ENCODE data around the gene KRT85.
"Not testable (repeated sequence)": the region's sequence is repeated elsewhere in the genome, so short reads cannot be mapped to it uniquely, and the experiment has no call there.

The KRT85 gene

GRCh38 chr12:52366738-52367485 lies at the start of gene KRT85:
KRT85 (minus strand) TSS chr12:52367481; CDS start chr12:52367405, 76 bp downstream.
- DNase-seq: no peak

DNA sequence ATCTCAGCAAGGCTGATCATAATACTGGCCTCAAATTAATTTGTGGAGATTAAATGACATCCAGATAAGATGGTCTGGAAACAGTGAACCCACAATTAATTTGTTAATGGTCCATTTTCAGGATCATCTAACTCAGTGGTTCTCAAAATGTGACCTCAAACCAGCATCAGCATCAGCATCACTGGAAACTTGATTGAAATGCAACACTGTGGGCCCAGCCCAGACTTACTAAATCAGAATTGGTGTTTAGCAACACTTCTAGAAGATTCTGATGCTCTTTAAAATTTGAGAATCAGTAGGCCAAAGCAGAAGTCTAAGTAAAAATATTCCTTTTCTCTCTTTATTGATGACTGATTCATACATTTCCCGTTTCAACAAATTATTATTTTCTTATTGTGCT lies 49.5 kb upstream of the KRT85 start:
- no peak for DNase-seq

DNA sequence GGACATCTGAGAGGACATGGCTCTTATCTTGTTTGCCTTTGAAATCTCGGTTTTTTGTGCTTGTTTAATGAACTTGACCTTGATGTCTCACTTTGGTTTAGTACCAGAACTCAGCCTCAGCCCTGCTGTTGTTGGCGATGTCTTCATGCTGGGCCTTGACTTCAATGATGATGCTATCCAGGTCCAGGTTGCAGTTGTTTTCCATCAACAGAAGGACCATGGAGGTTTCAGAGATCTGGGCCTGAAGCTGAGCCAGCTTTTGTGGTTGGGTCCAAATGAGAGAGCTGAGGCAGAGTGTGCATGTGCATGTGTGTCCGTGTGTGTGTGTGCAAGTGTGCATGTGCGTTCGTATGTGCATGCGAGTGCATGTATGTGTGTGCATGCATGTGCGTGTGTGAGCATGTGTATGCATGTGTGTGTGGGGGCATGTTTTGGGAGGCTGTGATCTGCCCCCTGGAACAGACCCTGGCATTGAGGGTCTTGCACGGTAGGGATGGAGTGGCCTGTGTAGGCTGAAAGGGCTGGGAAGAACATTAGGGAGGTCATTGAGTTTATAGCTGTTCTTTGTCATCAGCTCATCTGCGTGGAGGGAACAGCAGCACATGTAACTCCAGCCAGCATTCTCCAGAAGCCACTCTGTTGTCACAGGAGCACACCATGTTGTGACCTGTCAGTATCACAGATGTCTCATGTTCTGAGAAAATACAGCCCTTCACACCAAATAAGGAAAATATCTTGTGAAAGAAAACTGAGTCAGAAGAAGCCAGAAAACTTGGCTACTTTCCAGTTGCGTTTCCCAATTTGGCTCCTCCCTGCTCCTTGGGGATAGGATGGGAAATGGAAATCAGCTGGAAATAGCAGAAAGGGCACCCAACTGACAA lies 48.8 kb upstream of the KRT85 start:
- no peak for DNase-seq

GRCh38 chr12:52414936-52415335 lies 47.7 kb upstream of the KRT85 start:
- no peak for DNase-seq

DNA sequence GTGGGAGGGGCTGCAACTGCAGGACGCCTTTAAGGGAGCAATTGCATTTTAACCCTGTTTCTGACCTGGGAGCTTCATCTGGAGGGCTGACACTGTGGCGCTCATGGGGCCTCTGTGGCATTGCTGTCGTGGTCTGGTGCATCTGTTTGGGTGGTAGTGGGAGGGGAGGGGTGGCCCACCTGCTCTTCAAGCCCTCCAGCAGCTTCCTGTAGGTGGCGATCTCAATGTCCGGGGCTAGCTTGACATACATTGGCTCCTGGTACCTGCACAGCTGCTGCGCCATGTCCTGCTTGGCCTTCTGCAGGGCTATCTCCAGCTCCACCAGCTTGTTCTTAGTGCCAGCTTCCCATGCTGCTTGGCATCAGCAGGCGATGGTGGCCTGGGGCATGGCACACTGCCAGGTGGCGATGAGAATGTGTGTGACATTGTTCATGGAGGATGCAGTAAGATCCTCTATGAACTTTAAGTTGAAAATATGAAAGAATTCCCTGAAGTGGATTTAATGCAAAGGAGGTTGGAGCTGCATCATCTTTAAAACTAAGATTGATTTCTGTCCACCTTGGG lies 46.6 kb upstream of the KRT85 start:
- no peak for DNase-seq

DNA sequence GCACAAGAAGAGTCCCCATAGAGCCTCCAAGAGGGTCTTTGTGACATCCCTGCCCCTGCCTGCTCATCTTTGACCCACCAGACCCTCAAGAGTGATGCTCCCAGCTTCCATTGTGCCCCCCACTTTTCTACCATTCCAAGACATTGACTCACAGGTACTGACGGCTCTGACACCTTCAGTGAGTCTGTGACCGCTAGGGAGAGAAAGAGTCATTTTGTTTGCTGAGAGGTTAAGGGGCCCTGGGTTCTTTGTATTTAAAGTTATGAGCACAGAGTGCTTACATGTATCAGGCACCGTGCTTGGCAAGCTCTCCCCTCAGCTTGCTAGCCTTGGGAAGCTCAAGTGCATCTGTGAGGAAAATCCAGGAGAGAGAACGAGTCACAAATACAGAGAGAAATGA lies 45.9 kb upstream of the KRT85 start:
- no peak for DNase-seq

DNA sequence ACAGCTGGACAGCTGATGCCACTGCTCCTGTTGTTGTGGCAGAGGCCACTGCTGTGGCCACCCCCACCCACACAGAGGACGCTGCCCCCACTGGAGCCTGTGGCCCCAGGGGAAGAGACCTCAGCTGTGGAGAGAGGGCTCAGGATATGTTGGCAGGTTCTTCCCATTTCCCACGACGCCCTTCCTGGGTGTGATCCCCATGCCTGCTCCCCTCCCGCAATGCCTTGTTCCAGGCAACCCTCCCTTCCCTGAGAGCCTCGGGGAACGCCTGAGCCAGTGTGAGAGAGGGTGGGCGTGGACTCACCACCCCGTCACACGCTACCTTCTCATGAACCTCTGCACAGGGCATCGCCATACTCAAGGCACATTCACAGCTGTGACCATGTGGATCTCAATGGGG lies 44.5 kb upstream of the KRT85 start:
- no peak for DNase-seq

DNA sequence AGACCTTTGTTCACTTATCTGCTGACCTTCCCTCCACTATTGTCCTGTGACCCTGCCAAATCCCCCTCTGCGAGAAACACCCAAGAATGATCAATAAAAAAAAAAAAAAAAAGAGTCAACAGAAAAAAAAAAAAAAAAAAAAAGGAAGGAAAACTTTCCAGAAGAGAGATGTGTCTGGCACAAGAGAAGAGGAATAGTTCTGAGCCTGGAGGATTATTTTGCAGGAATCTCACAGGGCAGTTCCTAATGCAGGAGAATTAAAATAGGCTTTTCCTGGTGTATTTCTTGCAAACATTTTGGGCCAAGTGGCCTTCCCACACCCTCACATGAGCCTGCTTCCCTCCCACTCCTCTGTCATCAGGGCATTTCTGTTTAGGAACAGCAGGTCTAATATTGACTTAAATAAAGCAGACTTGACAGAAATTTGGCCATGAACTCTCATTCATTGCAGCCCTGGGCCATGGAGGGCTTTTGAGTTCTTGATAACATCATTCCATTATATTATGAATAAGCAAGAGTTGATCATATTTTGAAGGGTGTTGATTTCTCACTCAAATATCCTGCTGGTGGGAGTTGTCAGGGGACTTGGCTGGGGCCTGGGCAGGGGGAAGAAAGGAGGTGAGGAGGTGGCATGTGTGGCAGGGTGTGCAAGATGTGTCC lies 43.4 kb upstream of the KRT85 start:
- DNase-seq: not testable (repeated sequence)

GRCh38 chr12:52407918-52408317 lies 40.6 kb upstream of the KRT85 start:
- no peak for DNase-seq

- DNase-seq: no peak
Measured at GRCh38 chr12:52405922-52406385, 38.7 kb upstream of the KRT85 start, which contains the start of gene KRT82. KRT82 (minus strand) TSS chr12:52406335; CDS start chr12:52406277, 58 bp downstream.

DNA sequence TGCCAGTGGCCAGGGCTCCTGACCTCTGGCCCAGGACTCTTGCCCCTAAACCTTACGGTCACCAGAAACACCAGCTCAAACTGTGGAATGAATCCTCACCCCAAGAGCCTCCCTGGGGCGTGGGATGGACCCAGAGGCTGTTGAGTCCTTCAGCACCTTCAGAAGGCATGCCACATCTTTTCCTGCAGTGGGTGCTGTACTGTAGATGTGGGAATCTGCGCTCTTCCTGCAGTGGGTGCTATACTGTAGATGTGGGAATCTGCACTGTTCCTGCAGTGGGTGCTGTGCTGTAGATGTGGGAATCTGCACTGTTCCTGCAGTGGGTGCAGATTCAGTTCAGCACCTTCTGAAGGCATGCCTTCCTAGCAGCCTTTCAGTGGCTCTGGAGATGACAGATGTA lies 37.7 kb upstream of the KRT85 start:
- no peak for DNase-seq

DNA sequence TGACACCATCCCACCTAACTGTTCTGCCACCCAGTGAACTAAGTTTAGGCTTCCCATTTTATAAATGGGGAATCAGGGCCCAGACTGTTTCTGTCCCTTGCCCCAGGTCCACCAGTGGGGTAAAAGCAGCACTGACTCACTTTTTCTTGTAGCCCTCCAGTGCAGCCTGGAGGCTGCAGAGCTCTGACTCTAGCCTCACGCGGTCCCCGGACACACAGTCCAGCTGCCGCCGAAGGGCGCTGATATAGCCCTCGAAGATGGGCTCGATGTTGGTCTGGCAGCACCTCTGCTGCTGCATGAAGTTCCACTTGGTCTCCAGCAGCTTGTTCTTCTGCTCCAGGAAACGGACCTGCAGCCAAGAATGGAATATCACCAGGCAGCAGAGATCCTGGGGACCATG lies 36.3 kb upstream of the KRT85 start:
- DNase-seq: no peak

DNA sequence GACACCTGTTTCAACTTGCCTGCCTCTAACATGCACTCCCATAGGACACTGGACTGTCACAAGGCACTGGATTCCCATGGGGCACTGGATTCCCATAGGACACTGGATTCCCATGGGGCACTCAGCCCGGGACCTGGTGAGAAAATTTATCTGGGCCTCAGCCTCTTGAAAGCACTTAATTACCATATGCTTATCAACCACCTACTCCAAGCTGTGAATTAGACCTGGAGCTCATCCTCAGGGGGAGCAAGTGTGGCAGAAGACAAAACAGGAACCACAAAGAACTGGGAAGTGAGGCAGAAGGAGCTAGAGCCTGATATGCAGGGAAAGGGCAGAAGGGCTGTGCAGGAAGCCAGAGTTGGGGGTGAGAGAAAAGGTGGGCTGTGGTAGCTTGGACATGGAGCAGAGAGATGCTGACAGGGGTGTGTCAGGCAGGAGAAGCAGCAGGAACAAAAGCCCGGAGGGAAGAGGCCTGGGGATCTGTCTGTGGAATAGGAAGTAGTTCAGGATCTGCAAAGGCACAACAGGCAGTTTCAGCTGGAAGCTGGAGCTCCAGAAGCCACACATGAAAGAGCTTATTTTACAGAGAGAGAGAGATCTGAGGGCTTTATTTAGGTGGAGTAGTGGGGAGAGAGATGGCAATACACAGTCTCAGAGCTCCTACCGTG lies 35.7 kb upstream of the KRT85 start:
- no peak for DNase-seq

- no peak for DNase-seq
Measured at GRCh38 chr12:52402377-52402776, 35.1 kb upstream of the KRT85 start.

DNA sequence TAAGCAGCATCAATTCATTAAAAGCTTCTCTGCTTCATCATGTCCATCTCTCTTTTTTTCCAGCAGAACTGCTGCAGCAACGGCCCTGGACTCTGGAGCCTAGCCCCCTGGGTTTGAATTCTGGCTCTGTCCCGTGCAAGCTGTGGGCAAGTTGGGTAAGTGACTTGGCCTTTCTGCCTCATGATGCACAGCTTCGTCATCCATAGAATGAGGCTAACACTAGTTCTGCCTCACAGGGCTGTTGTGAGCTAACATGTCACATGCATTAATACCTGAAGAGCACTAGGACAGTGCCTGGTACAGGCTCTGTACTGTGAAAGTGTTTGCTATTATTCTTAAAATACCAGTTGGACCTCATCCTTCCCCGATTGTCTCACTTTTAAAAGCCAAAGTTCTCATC lies 34.6 kb upstream of the KRT85 start:
- DNase-seq: no peak

- no peak for DNase-seq
Measured at GRCh38 chr12:52401526-52401925, 34.2 kb upstream of the KRT85 start.

- DNase-seq: no peak
Measured at GRCh38 chr12:52400906-52401305, 33.6 kb upstream of the KRT85 start.

DNA sequence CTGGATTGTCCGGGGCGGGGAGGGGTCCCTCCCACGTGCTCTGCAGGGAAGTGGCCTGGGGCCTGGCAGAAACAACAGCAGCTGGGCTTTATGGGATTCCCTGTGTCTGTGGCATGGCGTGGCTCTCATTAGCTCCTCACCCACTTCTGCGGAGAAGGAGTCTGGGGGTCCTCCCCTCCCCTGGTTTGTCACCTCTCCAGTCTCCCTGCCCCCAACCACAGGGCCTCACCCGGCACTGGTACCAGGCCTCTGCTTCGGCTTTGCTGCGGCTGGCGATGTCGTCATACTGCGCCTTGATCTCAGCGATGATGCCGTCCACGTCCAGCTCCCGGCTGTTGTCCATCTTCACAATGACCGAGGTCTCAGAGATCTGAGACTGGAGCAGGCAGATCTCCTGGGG lies 32.5 kb upstream of the KRT85 start:
- no peak for DNase-seq

DNA sequence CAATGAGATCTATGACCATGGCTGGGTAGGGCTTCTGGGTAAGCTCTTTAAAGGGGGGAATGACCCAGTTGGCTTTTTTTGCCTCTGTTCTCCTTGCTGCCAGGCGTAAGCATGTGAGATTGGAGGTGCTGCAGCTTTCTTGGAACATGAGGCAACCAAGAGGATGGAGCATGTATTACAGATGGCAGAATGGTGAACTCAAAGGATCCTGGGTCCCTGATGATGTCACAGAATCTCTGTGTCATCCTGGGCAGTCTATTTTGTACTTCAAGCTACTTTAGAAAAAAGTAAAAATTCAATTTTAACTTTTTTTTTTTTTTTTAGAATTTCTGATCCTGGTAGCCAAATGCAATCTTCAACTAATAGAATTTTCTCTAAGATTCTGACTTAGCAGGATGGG lies 30.9 kb upstream of the KRT85 start:
- DNase-seq: no peak

- no peak for DNase-seq
Measured at GRCh38 chr12:52396656-52397055, 29.4 kb upstream of the KRT85 start.

DNA sequence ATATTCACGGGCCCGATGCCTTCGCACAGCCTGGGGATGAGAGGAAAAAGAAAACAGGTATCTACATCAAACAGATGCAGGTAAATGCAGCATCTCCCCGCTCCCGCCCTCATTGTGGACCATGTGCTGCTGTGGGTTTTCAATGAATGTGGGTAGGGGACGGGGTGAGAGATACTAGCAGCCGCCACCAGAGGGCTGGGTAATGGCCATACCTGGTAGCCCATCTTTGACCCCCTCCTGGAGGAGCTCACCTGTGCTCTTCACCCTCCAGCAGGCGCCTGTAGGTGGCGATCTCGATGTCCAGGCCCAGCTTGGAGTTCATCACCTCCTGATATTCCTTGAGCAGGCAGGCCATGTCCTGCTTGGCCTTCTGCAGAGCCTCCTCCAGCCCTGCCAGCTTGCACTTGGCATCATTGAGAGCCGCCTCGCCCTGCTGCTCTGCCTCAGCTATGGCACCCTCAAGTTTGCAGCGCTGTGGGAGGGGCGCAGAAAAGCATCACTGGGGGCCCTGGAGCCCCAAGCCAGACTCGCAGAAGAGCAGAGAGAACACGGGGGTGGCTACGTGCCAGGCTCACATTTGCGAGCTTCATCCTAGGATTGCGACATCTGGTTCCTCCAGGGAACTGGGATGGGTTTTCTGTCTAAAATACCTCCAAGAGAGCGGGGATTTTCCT lies 28.6 kb upstream of the KRT85 start:
- DNase-seq: peak; percentile 10

DNA sequence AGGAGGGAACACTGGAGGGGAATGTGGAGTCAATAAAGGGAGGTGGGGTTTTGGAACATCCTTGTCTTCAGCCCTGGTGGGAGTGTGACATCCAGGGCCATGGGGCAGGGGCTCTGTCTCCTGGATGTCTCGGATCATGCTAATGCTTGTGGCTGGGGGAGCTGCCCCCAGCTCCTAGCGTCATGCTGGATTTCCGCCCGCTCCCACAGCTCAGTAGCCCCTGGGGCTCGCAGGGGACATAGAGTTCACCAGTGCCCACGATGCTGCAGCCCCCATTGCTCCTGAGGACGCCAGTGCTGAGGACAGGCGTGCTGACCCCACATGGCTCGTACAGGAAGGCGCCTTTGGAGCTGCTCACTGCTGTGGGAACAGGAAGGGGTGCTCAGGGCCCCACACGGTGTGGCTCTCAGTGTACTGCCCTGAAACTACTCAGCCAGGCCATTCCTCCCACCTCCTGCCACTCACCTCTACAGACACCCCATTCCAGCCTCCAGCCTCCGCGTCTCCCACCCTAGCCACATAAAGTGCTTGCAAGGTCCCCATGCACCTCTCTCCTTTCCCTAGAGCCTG lies 27.6 kb upstream of the KRT85 start:
- DNase-seq: no peak
